ENCODE data around the gene NFIX. TPM values are rescaled to one million over a fixed set of nuclear protein-coding genes. Genes with fewer than 3 reads are reported as not detected.

NFIX gene
- total and polyA plus RNA-seq, 2 donors (not counting 3 experiments of a cell fraction or from before 2014, with no cell fraction given): 9.8 to 37.7 TPM

DNA sequence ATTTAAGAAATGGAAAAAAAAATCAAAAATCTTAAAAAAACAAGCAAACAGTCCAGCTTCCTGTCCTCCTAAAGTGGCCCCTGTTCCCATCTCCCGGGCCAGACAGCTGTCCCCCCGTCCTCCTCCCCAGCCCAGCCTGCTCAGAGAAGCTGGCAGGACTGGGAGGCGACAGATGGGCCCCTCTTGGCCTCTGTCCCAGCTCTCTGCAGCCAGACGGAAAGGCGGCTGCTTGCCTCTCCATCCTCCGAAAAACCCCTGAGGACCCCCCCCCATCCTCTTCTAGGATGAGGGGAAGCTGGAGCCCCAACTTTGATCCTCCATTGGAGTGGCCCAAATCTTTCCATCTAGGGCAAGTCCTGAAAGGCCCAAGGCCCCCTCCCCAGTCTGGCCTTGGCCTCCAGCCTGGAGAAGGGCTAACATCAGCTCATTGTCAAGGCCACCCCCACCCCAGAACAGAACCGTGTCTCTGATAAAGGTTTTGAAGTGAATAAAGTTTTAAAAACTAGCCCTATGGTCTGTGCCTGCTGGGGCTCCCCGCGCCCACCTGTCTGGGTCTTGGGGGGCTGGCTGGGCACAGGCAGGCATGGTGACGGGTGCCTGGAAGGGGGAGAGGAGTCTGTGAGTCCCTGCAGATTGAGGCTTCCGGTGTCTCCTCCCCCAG, 42.0 kb upstream of the NFIX start:
- peaks cover 16 to 30% of the 10 kb centered on the region in 2 experiments for H3K36me3 ChIP-seq (ENCODE audit: control insufficient read depth in 2 of 2, extremely low read depth in 1 of 2, insufficient read depth in 2 of 2, low read length in 2 of 2)
- H3K9me3 ChIP-seq (replicated peaks; ENCODE audit: control insufficient read depth, insufficient read depth, low read length): no peaks in the 10 kb centered on the region
- DNase-seq (ENCODE audit: low read depth, low spot score): no peak
- peak overlapping the region; percentile 49 for H3K4me2 ChIP-seq (ENCODE audit: insufficient read depth, low read length)
- H3K27ac ChIP-seq (ENCODE audit: insufficient read depth, low read depth, low read length): peak overlapping the region; percentile 97
- ChIA-PET POLR2A (interaction anchor here (0.6 kb wide), 1 partner anchor 10 kb away, joined by 4 read pairs; no protein-coding TSS in a partner anchor), CTCF (interaction anchor here (0.9 to 1.9 kb wide), 4 partner anchors 12 to 141 kb away, joined by 3 to 17 read pairs (median 5); no protein-coding TSS in a partner anchor)
- H3K4me3 ChIP-seq (replicated peaks in 1 of 3; ENCODE audit: insufficient read depth in 1 of 3, low read depth in 1 of 3, low read length in 3 of 3): no peak overlapping the region
- H3K9me1 ChIP-seq (replicated peaks; ENCODE audit: control insufficient read depth, extremely low read depth, insufficient read depth, low read length): no peaks in the 10 kb centered on the region
- peaks cover 38% of the 10 kb centered on the region for H3K4me1 ChIP-seq (ENCODE audit: control insufficient read depth, extremely low read depth, insufficient read depth, low read length)
- H3K9ac ChIP-seq (replicated peaks; ENCODE audit: extremely low read depth, insufficient read depth, low read length): peak overlapping the region; percentile 71
- FAIRE-seq: no peak
- H2AFZ ChIP-seq (ENCODE audit: low read depth, low read length): no peak overlapping the region
- TSS peak; percentile 42 for BruUV-seq (replicated peaks)
- no peak for TF ChIP-seq FOS (IDR thresholded peaks at IDR 0.05; ENCODE audit: borderline replicate concordance, insufficient read depth, low read length)
- peak; percentile 58 for TF ChIP-seq POLR2AphosphoS5 (IDR thresholded peaks at IDR 0.05; ENCODE audit: insufficient read depth, low read depth, low read length)
- no peak for TF ChIP-seq POLR2A (IDR thresholded peaks at IDR 0.05; ENCODE audit: low read depth, low read length)
- H4K20me1 ChIP-seq (replicated peaks; ENCODE audit: control insufficient read depth, extremely low read depth, insufficient read depth, low read length): no peaks in the 10 kb centered on the region
- H3K27me3 ChIP-seq (ENCODE audit: control insufficient read depth in 2 of 2, insufficient read depth in 2 of 2, low read length in 2 of 2): no peaks in the 10 kb centered on the region
- dilution Hi-C loops (cut with MboI; ENCODE audit: extremely low pct_ligation_motif_present, low sequenced_read_pairs) (no loop called here), intact Hi-C loops (cut with micrococcal nuclease) (loop anchor here (1.0 kb wide), 1 partner anchor 8 kb away; the partner anchor contains the start of gene RAD23A)
- H3K79me2 ChIP-seq (ENCODE audit: control insufficient read depth, insufficient read depth, low read length): peaks cover 49% of the 10 kb centered on the region

DNA sequence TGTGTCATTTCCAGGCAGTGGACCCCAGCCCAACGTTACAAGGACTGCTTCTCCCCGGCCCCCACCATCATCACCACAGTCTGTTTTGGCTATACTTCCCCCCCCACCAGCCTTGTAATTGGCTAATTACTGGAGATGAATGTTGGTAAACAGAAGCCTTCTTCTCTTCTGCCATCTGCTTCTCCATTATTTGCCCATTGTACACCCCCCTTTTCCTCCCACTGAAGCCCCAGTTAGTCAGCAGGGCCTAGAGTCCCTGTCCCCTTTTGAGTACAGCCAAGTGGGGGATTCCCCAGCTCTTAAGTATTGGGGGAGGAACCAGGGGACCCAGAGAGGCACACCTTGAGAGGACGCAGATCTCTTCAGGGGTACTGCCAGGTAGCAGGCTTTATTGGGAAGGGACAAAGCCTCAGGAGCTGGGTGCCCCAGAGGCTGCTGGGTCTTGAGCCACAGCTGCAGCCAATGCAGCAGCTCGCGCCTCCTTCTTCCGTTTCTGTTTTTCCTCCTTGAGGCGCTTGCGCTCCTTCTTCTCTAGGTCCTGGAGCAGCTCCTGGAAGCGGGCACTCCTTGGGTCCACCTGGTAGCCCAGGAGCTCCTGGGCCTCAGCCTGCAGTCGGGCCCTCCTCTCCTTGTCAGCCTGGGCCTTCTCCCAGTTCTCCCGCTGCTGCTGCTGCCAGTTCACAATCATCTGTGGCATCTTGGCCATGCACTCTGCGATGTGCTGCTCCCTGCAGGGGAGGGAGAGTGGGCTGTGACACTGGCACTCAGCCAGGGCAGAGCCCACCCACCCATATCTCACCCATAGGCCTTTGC, 41.3 kb upstream of the NFIX start:
- H3K4me1 ChIP-seq (ENCODE audit: control insufficient read depth, extremely low read depth, insufficient read depth, low read length): peaks cover 38% of the 10 kb centered on the region
- H3K9me3 ChIP-seq (replicated peaks; ENCODE audit: control insufficient read depth, insufficient read depth, low read length): no peaks in the 10 kb centered on the region
- no peaks in the 10 kb centered on the region for H3K27me3 ChIP-seq (ENCODE audit: control insufficient read depth in 2 of 2, insufficient read depth in 2 of 2, low read length in 2 of 2)
- dilution Hi-C loops (cut with MboI; ENCODE audit: extremely low pct_ligation_motif_present, low sequenced_read_pairs) (no loop called here), intact Hi-C loops (cut with micrococcal nuclease) (loop anchor here (1.0 kb wide), 1 partner anchor 9 kb away; the partner anchor contains the start of gene RAD23A)
- H3K9me1 ChIP-seq (replicated peaks; ENCODE audit: control insufficient read depth, extremely low read depth, insufficient read depth, low read length): no peaks in the 10 kb centered on the region
- ChIA-PET CTCF (interaction anchor here (1.1 to 3.6 kb wide), 3 partner anchors 10 to 107 kb away, joined by 3 to 15 read pairs (median 3); no protein-coding TSS in a partner anchor), POLR2A (interaction anchor here (1.2 kb wide), 1 partner anchor 8 kb away, joined by 5 read pairs; no protein-coding TSS in a partner anchor)
- no peaks in the 10 kb centered on the region for H4K20me1 ChIP-seq (replicated peaks; ENCODE audit: control insufficient read depth, extremely low read depth, insufficient read depth, low read length)
- H3K4me3 ChIP-seq (replicated peaks in 1 of 3; ENCODE audit: insufficient read depth in 1 of 3, low read depth in 1 of 3, low read length in 3 of 3): no peak overlapping the region
- peak overlapping the region; percentile 97 for H3K27ac ChIP-seq (ENCODE audit: insufficient read depth, low read depth, low read length)
- H3K36me3 ChIP-seq (ENCODE audit: control insufficient read depth in 2 of 2, extremely low read depth in 1 of 2, insufficient read depth in 2 of 2, low read length in 2 of 2): peaks cover 14 to 22% of the 10 kb centered on the region in 2 experiments
- no peak overlapping the region for H2AFZ ChIP-seq (ENCODE audit: low read depth, low read length)
- H3K9ac ChIP-seq (replicated peaks; ENCODE audit: extremely low read depth, insufficient read depth, low read length): peak overlapping the region; percentile 71
- H3K4me2 ChIP-seq (ENCODE audit: insufficient read depth, low read length): peak overlapping the region; percentile 49
- FAIRE-seq (no peak), DNase-seq (ENCODE audit: low read depth, low spot score) (no peak)
- TF ChIP-seq EZH2 (IDR thresholded peaks at IDR 0.05; ENCODE audit: borderline replicate concordance, low read depth, low read length, severe bottlenecking) (no peak), MYC (IDR thresholded peaks at IDR 0.05; ENCODE audit: low read depth, low read length) (no peak), GATA2 (IDR thresholded peaks at IDR 0.05; ENCODE audit: insufficient read depth, insufficient read length, low read depth, low read length) (no peak), POLR2A (IDR thresholded peaks at IDR 0.05; ENCODE audit: low read depth, low read length) (no peak), POLR2AphosphoS5 (IDR thresholded peaks at IDR 0.05; ENCODE audit: insufficient read depth, low read depth, low read length) (no peak), FOS (IDR thresholded peaks at IDR 0.05; ENCODE audit: borderline replicate concordance, insufficient read depth, low read length) (no peak), JUN (IDR thresholded peaks at IDR 0.05; ENCODE audit: borderline replicate concordance, insufficient read depth, insufficient read length, low read depth) (no peak)
- TF ChIP-seq, protein P1, sequence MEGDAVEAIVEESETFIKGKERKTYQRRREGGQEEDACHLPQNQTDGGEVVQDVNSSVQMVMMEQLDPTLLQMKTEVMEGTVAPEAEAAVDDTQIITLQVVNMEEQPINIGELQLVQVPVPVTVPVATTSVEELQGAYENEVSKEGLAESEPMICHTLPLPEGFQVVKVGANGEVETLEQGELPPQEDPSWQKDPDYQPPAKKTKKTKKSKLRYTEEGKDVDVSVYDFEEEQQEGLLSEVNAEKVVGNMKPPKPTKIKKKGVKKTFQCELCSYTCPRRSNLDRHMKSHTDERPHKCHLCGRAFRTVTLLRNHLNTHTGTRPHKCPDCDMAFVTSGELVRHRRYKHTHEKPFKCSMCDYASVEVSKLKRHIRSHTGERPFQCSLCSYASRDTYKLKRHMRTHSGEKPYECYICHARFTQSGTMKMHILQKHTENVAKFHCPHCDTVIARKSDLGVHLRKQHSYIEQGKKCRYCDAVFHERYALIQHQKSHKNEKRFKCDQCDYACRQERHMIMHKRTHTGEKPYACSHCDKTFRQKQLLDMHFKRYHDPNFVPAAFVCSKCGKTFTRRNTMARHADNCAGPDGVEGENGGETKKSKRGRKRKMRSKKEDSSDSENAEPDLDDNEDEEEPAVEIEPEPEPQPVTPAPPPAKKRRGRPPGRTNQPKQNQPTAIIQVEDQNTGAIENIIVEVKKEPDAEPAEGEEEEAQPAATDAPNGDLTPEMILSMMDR (IDR thresholded peaks at IDR 0.05; ENCODE audit: extremely low read depth in 1 of 2, insufficient read depth in 1 of 2, low read depth in 1 of 2, low read length in 2 of 2): no peak
- no TSS peak for BruUV-seq (replicated peaks)
- H3K79me2 ChIP-seq (ENCODE audit: control insufficient read depth, insufficient read depth, low read length): peaks cover 47% of the 10 kb centered on the region

Measured in endothelial cell of umbilical vein (primary cell).